Trophoblast cell (in vitro differentiated cells and primary cell): ENCODE results near the gene NOP16.

Source experiments
- DNase-seq, 2 donors: peaks; one replicate each; pipeline ENCODE4 v3.0.0-alpha.2; 2016
- H2AFZ ChIP-seq: 2 replicates; pipeline ENCODE4 v1.6.1; 2013; ENCODE audit warnings: low read length, moderate library complexity, mild to moderate bottlenecking; ENCODE audit not compliant: insufficient read depth, poor library complexity
- H2AK5ac ChIP-seq: 2 replicates; pipeline ENCODE4 v1.6.1; 2013; ENCODE audit warnings: mild to moderate bottlenecking, low read length
- H2BK120ac ChIP-seq: 2 replicates; pipeline ENCODE4 v1.6.1; 2013; ENCODE audit warnings: low read length, mild to moderate bottlenecking, moderate library complexity; ENCODE audit not compliant: insufficient read depth, poor library complexity
- H2BK12ac ChIP-seq: 2 replicates; pipeline ENCODE4 v1.6.1; 2013; ENCODE audit warnings: mild to moderate bottlenecking, low read length, moderate library complexity
- H2BK5ac ChIP-seq: 2 replicates; pipeline ENCODE4 v1.6.1; 2013; ENCODE audit warnings: low read length, low read depth, moderate library complexity, mild to moderate bottlenecking; ENCODE audit not compliant: poor library complexity
- H3K14ac ChIP-seq: 2 replicates; pipeline ENCODE4 v1.6.1; 2013; ENCODE audit warnings: mild to moderate bottlenecking, low read length
- H3K18ac ChIP-seq: 2 replicates; pipeline ENCODE4 v1.6.1; 2013; ENCODE audit warnings: mild to moderate bottlenecking, low read length
- H3K23ac ChIP-seq: 2 replicates; pipeline ENCODE4 v1.6.1; 2013; ENCODE audit warnings: low read length
- H3K27ac ChIP-seq: 2 replicates; pipeline ENCODE4 v1.5.1; 2013; ENCODE audit warnings: low read depth, mild to moderate bottlenecking, inconsistent platforms, low read length, moderate library complexity
- H3K27me3 ChIP-seq: 2 replicates; pipeline ENCODE4 v1.6.1; 2013; ENCODE audit warnings: inconsistent platforms, mild to moderate bottlenecking, low read length, moderate library complexity; ENCODE audit not compliant: insufficient read depth
- H3K36me3 ChIP-seq, 2 experiments: 1 replicate in 1 of 2; 2 replicates in 1 of 2; pipeline ENCODE4 v1.6.1; 2013; ENCODE audit warnings: low read length in 2 of 2, mild to moderate bottlenecking in 2 of 2, moderate library complexity in 1 of 2; ENCODE audit not compliant: insufficient read depth in 2 of 2, control insufficient read depth in 1 of 2
- H3K4ac ChIP-seq: 2 replicates; pipeline ENCODE4 v1.6.1; 2013; ENCODE audit warnings: low read depth, mild to moderate bottlenecking, low read length, moderate library complexity
- H3K4me1 ChIP-seq, 2 experiments: 1 replicate in 1 of 2; 2 replicates in 1 of 2; pipeline ENCODE4 v1.6.1; 2013; ENCODE audit warnings: low read length in 2 of 2, mild to moderate bottlenecking in 2 of 2, moderate library complexity in 1 of 2; ENCODE audit not compliant: insufficient read depth in 2 of 2, control insufficient read depth in 1 of 2
- H3K4me2 ChIP-seq: 2 replicates; pipeline ENCODE4 v1.6.1; 2013; ENCODE audit warnings: inconsistent platforms, mild to moderate bottlenecking, low read length, moderate library complexity
- H3K4me3 ChIP-seq: 2 replicates; pipeline ENCODE4 v1.5.1; 2013; ENCODE audit warnings: mild to moderate bottlenecking, low read depth, low read length, inconsistent platforms
- H3K79me1 ChIP-seq: one replicate; pipeline ENCODE4 v1.6.1; 2013; ENCODE audit warnings: low read length
- H3K79me2 ChIP-seq: 2 replicates; pipeline ENCODE4 v1.6.1; 2013; ENCODE audit warnings: low read length, mild to moderate bottlenecking; ENCODE audit not compliant: control insufficient read depth, insufficient read depth, poor library complexity
- H3K9ac ChIP-seq: 2 replicates; pipeline ENCODE4 v1.6.1; 2013; ENCODE audit warnings: mild to moderate bottlenecking, low read length
- H3K9me3 ChIP-seq: 2 replicates; pipeline ENCODE4 v1.6.1; 2013; ENCODE audit warnings: low read depth, mild to moderate bottlenecking, control low read depth, inconsistent platforms, low read length; ENCODE audit not compliant: insufficient read depth
- H4K12ac ChIP-seq: 2 replicates; pipeline ENCODE4 v1.6.1; 2013; ENCODE audit warnings: low read depth, mild to moderate bottlenecking, low read length, moderate library complexity
- H4K8ac ChIP-seq: 2 replicates; pipeline ENCODE4 v1.6.1; 2013; ENCODE audit warnings: low read depth, mild to moderate bottlenecking, low read length, moderate library complexity
- H4K91ac ChIP-seq: one replicate; pipeline ENCODE4 v1.6.1; 2013; ENCODE audit warnings: low read depth, mild to moderate bottlenecking, low read length, moderate library complexity
- WGBS: extraction: QIAGEN DNeasy Blood & Tissue Kit; methylation state at CpG from one replicate; pipeline ENCODE4 v1.1.7; 2013; ENCODE audit warnings: missing lambda C conversion rate; ENCODE audit not compliant: insufficient read length, insufficient coverage; ENCODE audit errors: extremely low coverage; 5-methylcytosine and 5-hydroxymethylcytosine counted together

NOP16 gene

DNA sequence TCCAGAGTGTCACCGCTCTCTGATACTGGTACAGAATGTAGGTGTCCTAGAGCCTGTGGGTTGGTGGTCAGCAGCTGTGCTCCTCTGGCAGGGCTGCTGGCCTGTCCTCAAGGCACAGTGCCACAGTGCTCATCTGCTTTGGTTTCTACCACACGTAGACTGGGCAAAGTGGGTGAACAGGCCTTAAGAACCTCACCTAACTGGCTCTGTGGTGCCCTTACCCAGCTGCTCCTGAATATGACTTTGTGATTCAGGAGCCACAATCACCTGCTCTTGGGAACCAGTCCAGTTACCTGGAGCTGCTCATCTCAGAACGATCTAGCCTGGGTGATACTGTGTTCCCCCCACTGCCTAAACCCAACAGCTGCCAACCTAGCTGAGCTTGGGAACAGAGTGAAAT, 6.4 kb downstream of the NOP16 start:
- Histone ChIP-seq H3K23ac (no peak overlapping the region), H3K4me1 (no peaks in the 10 kb centered on the region), H3K9me3 (peaks cover 5% of the 10 kb centered on the region), H3K4me2 (no peak overlapping the region), H3K79me2 (no peaks in the 10 kb centered on the region), H2AK5ac (no peak overlapping the region), H4K12ac (no peak overlapping the region), H3K36me3 (peaks cover 32 to 42% of the 10 kb centered on the region in 2 experiments), H3K18ac (no peak overlapping the region), H2AFZ (no peak overlapping the region), H2BK5ac (no peak overlapping the region), H4K8ac (no peak overlapping the region), H3K9ac (no peak overlapping the region), H3K27ac (no peak overlapping the region), H2BK120ac (no peak overlapping the region), H3K4ac (no peak overlapping the region), H3K14ac (no peak overlapping the region), H3K27me3 (no peaks in the 10 kb centered on the region), H4K91ac (no peak overlapping the region), H3K4me3 (no peak overlapping the region), H3K79me1 (no peaks in the 10 kb centered on the region), H2BK12ac (no peak overlapping the region)
- DNase-seq: no peak
- no CpG with 5 or more reads among the region's 3 CpGs for WGBS

DNA sequence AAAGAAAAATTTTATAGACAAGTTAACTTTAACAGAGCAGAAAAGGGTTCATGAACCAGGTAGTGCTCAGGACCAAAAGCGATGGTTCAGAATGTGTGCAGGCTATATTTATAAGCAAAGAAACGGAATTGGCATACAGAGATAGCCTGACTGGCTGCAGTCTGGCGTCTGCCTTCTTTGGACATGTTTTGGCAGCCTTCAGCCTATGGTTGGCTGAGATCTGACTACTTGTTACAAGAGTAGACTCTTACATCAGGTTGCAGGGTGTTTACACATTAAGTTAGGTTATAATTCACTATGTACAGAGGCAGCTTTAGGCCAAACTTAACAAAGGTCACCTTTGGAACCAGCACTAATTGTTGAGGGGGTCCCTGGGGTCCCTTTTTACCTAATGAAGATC, 7.0 kb downstream of the NOP16 start:
- H3K27ac ChIP-seq: no peak overlapping the region
- no peak overlapping the region for H3K14ac ChIP-seq
- H3K4me1 ChIP-seq: no peaks in the 10 kb centered on the region
- H2BK5ac ChIP-seq: no peak overlapping the region
- H3K79me2 ChIP-seq: no peaks in the 10 kb centered on the region
- no peak overlapping the region for H2AFZ ChIP-seq
- no peak overlapping the region for H2BK120ac ChIP-seq
- no peak overlapping the region for H3K4me2 ChIP-seq
- DNase-seq: no peak
- H2AK5ac ChIP-seq: no peak overlapping the region
- no peaks in the 10 kb centered on the region for H3K79me1 ChIP-seq
- H3K9me3 ChIP-seq: peaks cover 5% of the 10 kb centered on the region
- peaks cover 32 to 42% of the 10 kb centered on the region in 2 experiments for H3K36me3 ChIP-seq
- no peaks in the 10 kb centered on the region for H3K27me3 ChIP-seq
- no peak overlapping the region for H3K4ac ChIP-seq
- no peak overlapping the region for H3K4me3 ChIP-seq
- no peak overlapping the region for H3K18ac ChIP-seq
- no peak overlapping the region for H2BK12ac ChIP-seq
- H4K12ac ChIP-seq: no peak overlapping the region
- no peak overlapping the region for H4K8ac ChIP-seq
- no peak overlapping the region for H3K9ac ChIP-seq
- WGBS: no CpG with 5 or more reads among the region's 3 CpGs
- no peak overlapping the region for H4K91ac ChIP-seq
- H3K23ac ChIP-seq: no peak overlapping the region

DNA sequence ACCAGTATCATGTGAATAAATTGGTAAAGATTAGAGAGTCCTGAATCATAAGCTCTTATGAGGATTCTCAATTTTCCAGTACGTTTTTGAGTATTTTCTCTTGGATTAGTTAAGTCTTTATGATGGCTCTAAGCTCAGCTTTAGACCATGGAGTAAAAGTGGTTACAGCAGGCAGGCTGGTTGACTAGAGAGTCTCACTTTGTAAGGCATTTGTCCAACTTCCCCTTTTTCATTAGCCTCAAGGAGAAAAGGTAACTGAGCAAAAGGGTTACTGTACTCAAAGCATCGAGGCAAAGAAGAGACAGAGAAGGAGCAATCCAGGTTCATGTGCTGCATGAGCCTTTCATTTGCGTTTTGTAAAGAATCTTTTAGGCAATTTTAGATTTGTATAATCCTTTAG, 8.5 kb downstream of the NOP16 start:
- Histone ChIP-seq H3K36me3 (peaks cover 27 to 34% of the 10 kb centered on the region in 2 experiments), H3K79me1 (no peaks in the 10 kb centered on the region)
- no CpG with 5 or more reads among the region's 3 CpGs for WGBS

DNA sequence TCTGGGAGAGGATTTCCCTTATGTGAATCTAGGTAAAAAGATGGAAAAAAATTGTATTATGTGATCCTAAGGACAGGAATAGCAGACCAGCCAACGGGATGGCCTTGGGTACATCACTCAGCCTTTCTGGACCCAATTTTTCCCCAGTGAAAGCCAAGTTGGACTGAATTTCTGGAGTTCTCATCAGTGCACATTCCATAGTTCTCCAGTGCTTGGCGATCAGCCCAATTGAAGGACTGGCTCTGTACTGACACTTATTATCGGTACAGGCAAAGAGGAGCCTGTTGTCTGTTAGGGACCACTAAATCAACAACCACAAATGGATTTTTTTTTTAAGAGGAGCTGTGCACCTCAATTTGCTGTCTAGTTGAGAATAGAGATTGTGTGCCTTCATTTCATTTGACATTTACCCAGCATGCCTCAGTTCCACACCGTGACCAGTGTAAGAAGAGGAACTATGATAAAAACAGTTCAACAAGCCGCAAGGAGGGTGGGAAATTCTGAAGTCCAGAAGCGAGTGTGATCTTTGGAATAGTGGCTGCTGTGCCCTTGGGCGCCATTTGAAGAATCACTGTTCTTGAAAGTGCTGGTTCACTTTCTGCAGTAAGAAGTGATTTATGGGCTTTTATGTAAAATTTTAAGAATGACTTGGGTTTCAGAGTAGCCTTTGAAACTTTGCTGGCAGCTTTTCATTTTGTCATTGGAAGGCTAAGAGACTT, 15.1 kb downstream of the NOP16 start:
- Histone ChIP-seq H2AFZ (no peak overlapping the region), H3K79me2 (no peaks in the 10 kb centered on the region), H3K36me3 (peaks cover 4% of the 10 kb centered on the region in 2 experiments), H4K91ac (no peak overlapping the region), H3K4me2 (no peak overlapping the region), H3K4ac (no peak overlapping the region), H3K18ac (no peak overlapping the region), H2AK5ac (no peak overlapping the region), H3K27me3 (no peaks in the 10 kb centered on the region), H2BK5ac (no peak overlapping the region), H3K23ac (no peak overlapping the region), H4K8ac (no peak overlapping the region), H3K9ac (no peak overlapping the region), H3K14ac (no peak overlapping the region), H3K27ac (no peak overlapping the region), H3K4me3 (no peak overlapping the region), H4K12ac (no peak overlapping the region), H3K79me1 (no peaks in the 10 kb centered on the region), H3K4me1 (no peaks in the 10 kb centered on the region), H2BK120ac (no peak overlapping the region), H3K9me3 (no peaks in the 10 kb centered on the region), H2BK12ac (no peak overlapping the region)
- WGBS: no CpG with 5 or more reads among the region's 7 CpGs
- no peak for DNase-seq

More for the DNA sequence above, 8.5 kb downstream of the NOP16 start:
- H2BK12ac ChIP-seq: no peak overlapping the region
- H2BK5ac ChIP-seq: no peak overlapping the region
- no peak overlapping the region for H4K8ac ChIP-seq
- H2AFZ ChIP-seq: no peak overlapping the region
- no peaks in the 10 kb centered on the region for H3K4me1 ChIP-seq
- no peak overlapping the region for H3K4me2 ChIP-seq
- peaks cover 5% of the 10 kb centered on the region for H3K9me3 ChIP-seq
- H3K14ac ChIP-seq: no peak overlapping the region
- H3K4ac ChIP-seq: no peak overlapping the region
- H3K23ac ChIP-seq: no peak overlapping the region
- no peak overlapping the region for H3K18ac ChIP-seq
- no peak for DNase-seq
- no peak overlapping the region for H4K91ac ChIP-seq
- no peak overlapping the region for H2AK5ac ChIP-seq
- H2BK120ac ChIP-seq: no peak overlapping the region
- H3K4me3 ChIP-seq: no peak overlapping the region
- H3K27me3 ChIP-seq: no peaks in the 10 kb centered on the region
- H3K79me2 ChIP-seq: no peaks in the 10 kb centered on the region
- no peak overlapping the region for H4K12ac ChIP-seq
- no peak overlapping the region for H3K27ac ChIP-seq
- H3K9ac ChIP-seq: no peak overlapping the region
